ENCODE measurements around the gene WNT9B. TPM values are rescaled to one million over a fixed set of nuclear protein-coding genes. Genes with fewer than 3 reads are reported as not detected.

WNT9B gene
- total and polyA plus RNA-seq, 7 experiments from 2014 or later: not detected

- POLR2A ChIA-PET: no interaction called here
- peaks cover 0 to 4% (median 0%) of the 10 kb centered on the region in 7 donors for H3K4me1 Mint-ChIP-seq
- Histone ChIP-seq H3K27me3 (ENCODE audit: control insufficient read depth in 2 of 2, insufficient read depth in 2 of 2, low read length in 2 of 2) (no peaks in the 10 kb centered on the region), H3K9me3 (ENCODE audit: control insufficient read depth in 2 of 3, low read length in 3 of 3) (no peaks in the 10 kb centered on the region), H3K4me3 (ENCODE audit: low read length) (no peak overlapping the region), H3K4me1 (ENCODE audit: control insufficient read depth in 2 of 2, insufficient read depth in 2 of 2, low read length in 2 of 2) (no peaks in the 10 kb centered on the region), H3K36me3 (ENCODE audit: control insufficient read depth in 2 of 3, insufficient read depth in 3 of 3, low read length in 3 of 3) (no peaks in the 10 kb centered on the region), H3K27ac (ENCODE audit: low read depth, low read length) (no peak overlapping the region)
- H3K27ac Mint-ChIP-seq: no peak overlapping the region
- CTCF ChIA-PET: no interaction called here
- DNase-seq (no peak), ATAC-seq (no peak)
- no peaks in the 10 kb centered on the region for H3K9me3 Mint-ChIP-seq
- intact Hi-C loops (cut with micrococcal nuclease): no loop called here
- H3K4me3 Mint-ChIP-seq: no peak overlapping the region
- peaks cover 15 to 32% (median 25%) of the 10 kb centered on the region in 5 donors for H3K27me3 Mint-ChIP-seq
- no peaks in the 10 kb centered on the region for H3K36me3 Mint-ChIP-seq
These were observed 12.2 kb downstream of the WNT9B start for GRCh38 chr17:46863383-46864121.

- no peaks in the 10 kb centered on the region for H3K27me3 ChIP-seq (ENCODE audit: control insufficient read depth in 2 of 2, insufficient read depth in 2 of 2, low read length in 2 of 2)
- no peaks in the 10 kb centered on the region for H3K4me1 ChIP-seq (ENCODE audit: control insufficient read depth in 2 of 2, insufficient read depth in 2 of 2, low read length in 2 of 2)
- no peak overlapping the region for H3K4me3 ChIP-seq (ENCODE audit: low read length)
- DNase-seq (no peak), ATAC-seq (no peak)
- no peaks in the 10 kb centered on the region for H3K36me3 ChIP-seq (ENCODE audit: control insufficient read depth in 2 of 3, insufficient read depth in 3 of 3, low read length in 3 of 3)
- H3K4me3 Mint-ChIP-seq: no peak overlapping the region
- H3K9me3 Mint-ChIP-seq: no peaks in the 10 kb centered on the region
- no peaks in the 10 kb centered on the region for H3K9me3 ChIP-seq (ENCODE audit: control insufficient read depth in 2 of 3, low read length in 3 of 3)
- POLR2A ChIA-PET: interaction anchor here (0.6 kb wide), 1 partner anchor 72 kb away, joined by 3 read pairs; no protein-coding TSS in a partner anchor
- no peak overlapping the region for H3K27ac ChIP-seq (ENCODE audit: low read depth, low read length)
- CTCF ChIA-PET: no interaction called here
- peaks cover 10 to 32% (median 22%) of the 10 kb centered on the region in 5 donors for H3K27me3 Mint-ChIP-seq
- H3K36me3 Mint-ChIP-seq: no peaks in the 10 kb centered on the region
- H3K4me1 Mint-ChIP-seq: peaks cover 0 to 4% (median 0%) of the 10 kb centered on the region in 7 donors
- intact Hi-C loops (cut with micrococcal nuclease): no loop called here
- no peak overlapping the region for H3K27ac Mint-ChIP-seq
These were observed 13.7 kb downstream of the WNT9B start for GRCh38 chr17:46865100-46865499.

DNA sequence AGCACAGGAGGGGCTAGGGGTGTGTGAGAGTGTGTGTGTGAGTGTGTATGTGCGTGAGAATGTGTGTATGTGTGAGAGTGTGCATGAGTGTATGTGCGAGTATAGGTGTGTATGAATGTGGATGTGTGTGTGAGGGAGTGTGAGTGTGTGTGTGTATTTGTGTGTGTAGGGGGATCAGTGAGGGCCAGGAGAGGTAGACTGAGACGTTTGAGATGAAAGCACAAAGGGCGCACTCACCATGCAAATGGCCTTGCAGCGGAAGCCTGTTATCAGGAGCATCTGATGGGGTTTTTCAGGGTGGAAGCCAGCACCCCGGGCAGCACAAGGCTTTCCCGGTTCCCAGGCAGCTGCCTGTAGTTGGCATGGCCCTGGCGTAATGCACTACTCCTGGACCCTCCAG is 14.9 kb downstream of the WNT9B start:
- H3K36me3 ChIP-seq (ENCODE audit: control insufficient read depth in 2 of 3, insufficient read depth in 3 of 3, low read length in 3 of 3): no peaks in the 10 kb centered on the region
- no peak overlapping the region for H3K4me3 Mint-ChIP-seq
- DNase-seq (no peak), ATAC-seq (no peak)
- no peak overlapping the region for H3K27ac Mint-ChIP-seq
- peaks cover 0 to 4% (median 0%) of the 10 kb centered on the region in 7 donors for H3K4me1 Mint-ChIP-seq
- no peaks in the 10 kb centered on the region for H3K27me3 ChIP-seq (ENCODE audit: control insufficient read depth in 2 of 2, insufficient read depth in 2 of 2, low read length in 2 of 2)
- no peaks in the 10 kb centered on the region for H3K4me1 ChIP-seq (ENCODE audit: control insufficient read depth in 2 of 2, insufficient read depth in 2 of 2, low read length in 2 of 2)
- no peak overlapping the region for H3K4me3 ChIP-seq (ENCODE audit: low read length)
- POLR2A ChIA-PET: no interaction called here
- peaks cover 6 to 27% (median 19%) of the 10 kb centered on the region in 5 donors for H3K27me3 Mint-ChIP-seq
- CTCF ChIA-PET: interaction anchor here (1.2 kb wide), 1 partner anchor 12 kb away, joined by 3 read pairs; no protein-coding TSS in a partner anchor
- no peaks in the 10 kb centered on the region for H3K36me3 Mint-ChIP-seq
- intact Hi-C loops (cut with micrococcal nuclease): no loop called here
- H3K9me3 ChIP-seq (ENCODE audit: control insufficient read depth in 2 of 3, low read length in 3 of 3): no peaks in the 10 kb centered on the region
- H3K27ac ChIP-seq (ENCODE audit: low read depth, low read length): no peak overlapping the region
- H3K9me3 Mint-ChIP-seq: no peaks in the 10 kb centered on the region

DNA sequence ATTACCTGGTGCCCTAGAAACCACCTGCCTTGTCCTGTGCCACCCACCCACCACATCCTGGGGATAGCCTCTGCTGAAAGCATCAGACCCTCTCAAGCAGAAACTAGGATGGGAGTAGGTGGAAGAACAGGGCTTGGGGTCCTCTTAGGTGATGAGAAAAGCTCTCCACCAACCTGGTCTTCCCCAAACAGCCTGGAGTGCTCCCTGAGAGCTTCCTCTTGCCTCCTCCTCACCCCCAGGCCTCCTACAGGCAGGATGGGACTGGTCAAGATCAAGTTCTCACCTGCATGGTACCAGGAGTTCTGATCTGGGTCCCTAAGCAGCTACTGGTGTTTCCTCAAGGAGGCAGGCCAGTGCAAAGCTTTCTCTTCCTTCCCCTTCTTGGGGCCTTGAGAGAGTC is 15.4 kb downstream of the WNT9B start:
- H3K4me3 Mint-ChIP-seq: no peak overlapping the region
- intact Hi-C loops (cut with micrococcal nuclease): no loop called here
- H3K4me3 ChIP-seq (ENCODE audit: low read length): no peak overlapping the region
- H3K4me1 ChIP-seq (ENCODE audit: control insufficient read depth in 2 of 2, insufficient read depth in 2 of 2, low read length in 2 of 2): no peaks in the 10 kb centered on the region
- no peaks in the 10 kb centered on the region for H3K36me3 Mint-ChIP-seq
- H3K4me1 Mint-ChIP-seq: peaks cover 0 to 4% (median 0%) of the 10 kb centered on the region in 7 donors
- ChIA-PET POLR2A (no interaction called here), CTCF (interaction anchor here (1.2 kb wide), 1 partner anchor 13 kb away, joined by 3 read pairs; no protein-coding TSS in a partner anchor)
- no peaks in the 10 kb centered on the region for H3K9me3 ChIP-seq (ENCODE audit: control insufficient read depth in 2 of 3, low read length in 3 of 3)
- H3K27ac Mint-ChIP-seq: no peak overlapping the region
- ATAC-seq (no peak), DNase-seq (no peak)
- no peaks in the 10 kb centered on the region for H3K36me3 ChIP-seq (ENCODE audit: control insufficient read depth in 2 of 3, insufficient read depth in 3 of 3, low read length in 3 of 3)
- H3K9me3 Mint-ChIP-seq: no peaks in the 10 kb centered on the region
- peaks cover 5 to 25% (median 14%) of the 10 kb centered on the region in 5 donors for H3K27me3 Mint-ChIP-seq
- H3K27ac ChIP-seq (ENCODE audit: low read depth, low read length): no peak overlapping the region
- H3K27me3 ChIP-seq (ENCODE audit: control insufficient read depth in 2 of 2, insufficient read depth in 2 of 2, low read length in 2 of 2): no peaks in the 10 kb centered on the region

DNA sequence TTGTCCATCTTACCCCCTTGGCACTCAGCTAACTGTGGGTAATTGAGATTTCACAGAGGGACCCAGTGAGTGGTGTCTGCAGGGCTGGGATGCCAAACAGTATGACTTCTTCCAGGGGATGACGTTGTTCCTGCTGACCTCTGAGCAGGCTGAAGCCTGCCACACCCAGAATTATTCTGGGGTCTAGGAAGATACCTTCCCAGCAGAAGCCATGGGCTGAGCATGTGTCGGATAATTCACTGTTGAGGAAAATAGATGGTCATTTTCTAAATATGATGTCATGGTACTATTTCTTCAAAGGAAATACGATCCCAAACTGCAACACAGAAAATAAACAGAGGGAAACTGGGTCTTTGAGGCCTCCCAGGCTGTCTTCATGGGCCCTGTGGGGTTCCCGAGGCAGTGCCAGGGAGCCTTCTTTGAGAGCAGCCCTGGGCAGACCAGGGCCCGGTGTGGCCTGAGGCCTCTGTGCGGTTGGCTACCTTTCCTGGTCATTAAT is 17.4 kb downstream of the WNT9B start:
- H3K27me3 Mint-ChIP-seq: peaks cover 0 to 18% (median 13%) of the 10 kb centered on the region in 5 donors
- POLR2A ChIA-PET: no interaction called here
- DNase-seq (no peak), ATAC-seq (no peak)
- intact Hi-C loops (cut with micrococcal nuclease): no loop called here
- peaks cover 0 to 4% (median 0%) of the 10 kb centered on the region in 7 donors for H3K4me1 Mint-ChIP-seq
- no peaks in the 10 kb centered on the region for H3K36me3 ChIP-seq (ENCODE audit: control insufficient read depth in 2 of 3, insufficient read depth in 3 of 3, low read length in 3 of 3)
- no peaks in the 10 kb centered on the region for H3K4me1 ChIP-seq (ENCODE audit: control insufficient read depth in 2 of 2, insufficient read depth in 2 of 2, low read length in 2 of 2)
- no peak overlapping the region for H3K4me3 ChIP-seq (ENCODE audit: low read length)
- H3K9me3 ChIP-seq (ENCODE audit: control insufficient read depth in 2 of 3, low read length in 3 of 3): no peaks in the 10 kb centered on the region
- CTCF ChIA-PET: no interaction called here
- no peak overlapping the region for H3K27ac Mint-ChIP-seq
- H3K4me3 Mint-ChIP-seq: no peak overlapping the region
- no peak overlapping the region for H3K27ac ChIP-seq (ENCODE audit: low read depth, low read length)
- no peaks in the 10 kb centered on the region for H3K36me3 Mint-ChIP-seq
- H3K27me3 ChIP-seq (ENCODE audit: control insufficient read depth in 2 of 2, insufficient read depth in 2 of 2, low read length in 2 of 2): no peaks in the 10 kb centered on the region
- no peaks in the 10 kb centered on the region for H3K9me3 Mint-ChIP-seq

DNA sequence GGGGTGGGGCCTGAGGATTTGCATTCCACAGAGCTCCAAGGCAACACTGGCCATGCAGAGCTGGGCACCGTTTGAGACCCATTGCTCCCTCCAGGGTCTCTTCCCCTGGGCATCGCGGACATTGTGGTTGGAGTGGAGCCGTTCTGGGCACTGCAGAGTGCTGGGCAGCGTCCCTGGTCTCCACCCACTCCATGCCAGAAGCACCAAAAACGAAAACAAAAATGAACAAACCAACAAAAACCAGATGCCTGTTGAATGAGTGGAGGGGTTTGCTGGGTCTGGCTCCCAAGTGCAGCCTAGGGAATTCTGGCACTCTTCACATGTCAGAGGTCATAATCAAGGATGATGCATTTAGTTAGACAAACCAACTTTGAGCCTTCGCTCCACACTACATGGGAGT is 17.9 kb downstream of the WNT9B start:
- ATAC-seq (no peak), DNase-seq (no peak)
- no peaks in the 10 kb centered on the region for H3K4me1 ChIP-seq (ENCODE audit: control insufficient read depth in 2 of 2, insufficient read depth in 2 of 2, low read length in 2 of 2)
- no peak overlapping the region for H3K27ac Mint-ChIP-seq
- no peaks in the 10 kb centered on the region for H3K9me3 Mint-ChIP-seq
- intact Hi-C loops (cut with micrococcal nuclease): no loop called here
- H3K27me3 Mint-ChIP-seq: peaks cover 0 to 14% (median 10%) of the 10 kb centered on the region in 5 donors
- no peak overlapping the region for H3K4me3 ChIP-seq (ENCODE audit: low read length)
- no peak overlapping the region for H3K27ac ChIP-seq (ENCODE audit: low read depth, low read length)
- H3K4me1 Mint-ChIP-seq: peaks cover 0 to 4% (median 0%) of the 10 kb centered on the region in 7 donors
- CTCF ChIA-PET: no interaction called here
- H3K9me3 ChIP-seq (ENCODE audit: control insufficient read depth in 2 of 3, low read length in 3 of 3): no peaks in the 10 kb centered on the region
- no peaks in the 10 kb centered on the region for H3K36me3 ChIP-seq (ENCODE audit: control insufficient read depth in 2 of 3, insufficient read depth in 3 of 3, low read length in 3 of 3)
- no peaks in the 10 kb centered on the region for H3K27me3 ChIP-seq (ENCODE audit: control insufficient read depth in 2 of 2, insufficient read depth in 2 of 2, low read length in 2 of 2)
- H3K36me3 Mint-ChIP-seq: no peaks in the 10 kb centered on the region
- POLR2A ChIA-PET: no interaction called here
- H3K4me3 Mint-ChIP-seq: no peak overlapping the region
